Fibroblast of lung (primary cell): ENCODE measurements around the gene PRAMEF12. TPM values are rescaled to one million over a fixed set of nuclear protein-coding genes. Genes with fewer than 3 reads are reported as not detected.

Source experiments
- DNase-seq, 2 donors: peaks; one replicate each; pipeline versions ENCODE4 v3.0.0 to v3.0.0-alpha.2; 2010; ENCODE audit warnings: low read depth in 2 of 2
- H2AFZ ChIP-seq: 2 replicates; pipeline ENCODE4 v1.5.1; 2012; ENCODE audit warnings: low read length, control low read depth, inconsistent platforms
- H3K27ac ChIP-seq: 2 replicates; pipeline ENCODE4 v1.5.1; 2011; ENCODE audit warnings: low read length, control low read depth; ENCODE audit not compliant: insufficient read depth
- H3K27me3 ChIP-seq: 2 replicates; pipeline ENCODE4 v1.5.1; 2011; ENCODE audit warnings: mild to moderate bottlenecking, low read length; ENCODE audit not compliant: control insufficient read depth, insufficient read depth
- H3K36me3 ChIP-seq: 2 replicates; pipeline ENCODE4 v1.5.1; 2011; ENCODE audit warnings: low read length; ENCODE audit not compliant: control insufficient read depth, insufficient read depth
- H3K4me1 ChIP-seq: 2 replicates; pipeline ENCODE4 v1.5.1; 2011; ENCODE audit warnings: low read length; ENCODE audit not compliant: control insufficient read depth, insufficient read depth; ENCODE audit errors: extremely low read depth
- H3K4me2 ChIP-seq: 2 replicates; pipeline ENCODE4 v1.5.1; 2011; ENCODE audit warnings: low read length, control low read depth; ENCODE audit not compliant: insufficient read depth; ENCODE audit errors: extremely low read depth
- H3K4me3 ChIP-seq, 4 experiments: fragments of 200-600 bp in 1 of 4; sonication (generic) in 1 of 4; replicated peaks in 1 of 4; 2 replicates each; pipeline ENCODE4 v1.5.1; 2011 to 2016; ENCODE audit warnings: low read length in 4 of 4, low read depth in 3 of 4, mild to moderate bottlenecking in 3 of 4, control low read depth in 2 of 4, inconsistent platforms in 1 of 4, mixed read lengths in 1 of 4; ENCODE audit not compliant: insufficient read depth in 1 of 4; ENCODE audit errors: control extremely low read depth in 1 of 4
- H3K79me2 ChIP-seq: 2 replicates; pipeline ENCODE4 v1.5.1; 2012; ENCODE audit warnings: mild to moderate bottlenecking, low read length, inconsistent platforms; ENCODE audit not compliant: control insufficient read depth, insufficient read depth
- H3K9ac ChIP-seq: 2 replicates; pipeline ENCODE4 v1.5.1; 2011; ENCODE audit warnings: mild to moderate bottlenecking, low read length, control low read depth; ENCODE audit not compliant: insufficient read depth
- H3K9me3 ChIP-seq: 2 replicates; pipeline ENCODE4 v1.5.1; 2012; ENCODE audit warnings: low read depth, low read length; ENCODE audit not compliant: control insufficient read depth, insufficient read depth
- H4K20me1 ChIP-seq: 2 replicates; pipeline ENCODE4 v1.5.1; 2011; ENCODE audit warnings: low read length; ENCODE audit not compliant: control insufficient read depth, insufficient read depth; ENCODE audit errors: extremely low read depth
- EZH2 ChIP-seq: IDR thresholded peaks from 2 replicates; pipeline ENCODE4 v1.5.1; 2012; ENCODE audit warnings: low read length, control low read depth, mild to moderate bottlenecking; ENCODE audit errors: missing control alignments
- polyA plus RNA-seq, 2 donors: library from polyadenylated mRNA; depleted of rRNA in 1 of 2; stranded (reverse) in 1 of 2; unstranded in 1 of 2; fragments of >200 nt; gene quantifications; 2 replicates each; pipeline ENCODE4 v1.2.1, GENCODE V29; 2011 to 2012; ENCODE audit warnings: missing spikeins in 1 of 2
- total RNA-seq: library from RNA; depleted of rRNA; stranded (reverse); fragments of >200 nt; gene quantifications from 2 replicates; pipeline ENCODE4 v1.2.1, GENCODE V29; 2014
- TF ChIP-seq, protein P1 (sequence below), 2 donors: IDR thresholded peaks in 1 of 2; conservative IDR thresholded peaks in 1 of 2; 1 replicate in 1 of 2; 2 replicates in 1 of 2; pipeline ENCODE4 v1.5.1; 2011 to 2012; ENCODE audit warnings: low read length in 2 of 2, control low read depth in 1 of 2, inconsistent platforms in 1 of 2, low read depth in 1 of 2, mild to moderate bottlenecking in 1 of 2

Gene PRAMEF12
- total and polyA plus RNA-seq, 2 donors (not counting 1 experiment from before 2014, with no cell fraction given), result not detected

DNA sequence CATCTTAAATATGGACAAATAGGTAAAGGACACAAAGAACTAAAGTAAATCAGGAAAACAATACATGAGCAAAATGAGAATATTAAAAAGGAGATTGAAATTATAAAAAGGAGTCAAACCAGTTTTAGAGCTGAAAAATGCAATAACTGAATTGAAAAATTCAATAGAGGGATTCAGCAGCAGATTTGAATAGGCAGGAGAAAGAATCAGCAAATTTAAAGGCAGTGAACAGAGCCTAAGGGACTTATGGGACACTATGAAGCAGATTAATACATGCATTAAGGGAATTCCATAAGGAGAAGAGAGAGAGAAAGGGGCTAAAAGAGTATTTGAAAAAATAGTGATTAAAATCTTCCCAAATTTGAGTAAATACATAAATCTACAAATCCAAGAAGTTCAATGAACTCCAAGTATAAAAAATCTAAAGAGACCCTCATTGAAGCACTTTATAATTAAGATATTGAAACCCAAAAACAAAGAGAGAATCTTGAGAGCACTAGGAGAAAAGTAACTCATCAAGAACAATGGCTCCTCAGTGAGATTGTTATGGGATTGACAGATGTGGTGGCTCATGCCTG, 24.7 kb upstream of the PRAMEF12 start:
- H2AFZ ChIP-seq, result no peak overlapping the region
- H3K36me3 ChIP-seq, result no peaks in the 10 kb centered on the region
- no peak overlapping the region for H3K4me3 ChIP-seq
- no peaks in the 10 kb centered on the region for H3K79me2 ChIP-seq
- no peak for DNase-seq
- no peaks in the 10 kb centered on the region for H4K20me1 ChIP-seq
- no peaks in the 10 kb centered on the region for H3K9me3 ChIP-seq
- H3K27ac ChIP-seq, result no peak overlapping the region
- H3K4me1 ChIP-seq, result no peaks in the 10 kb centered on the region
- no peaks in the 10 kb centered on the region for H3K27me3 ChIP-seq
- H3K9ac ChIP-seq, result no peak overlapping the region
- TF ChIP-seq, protein P1, sequence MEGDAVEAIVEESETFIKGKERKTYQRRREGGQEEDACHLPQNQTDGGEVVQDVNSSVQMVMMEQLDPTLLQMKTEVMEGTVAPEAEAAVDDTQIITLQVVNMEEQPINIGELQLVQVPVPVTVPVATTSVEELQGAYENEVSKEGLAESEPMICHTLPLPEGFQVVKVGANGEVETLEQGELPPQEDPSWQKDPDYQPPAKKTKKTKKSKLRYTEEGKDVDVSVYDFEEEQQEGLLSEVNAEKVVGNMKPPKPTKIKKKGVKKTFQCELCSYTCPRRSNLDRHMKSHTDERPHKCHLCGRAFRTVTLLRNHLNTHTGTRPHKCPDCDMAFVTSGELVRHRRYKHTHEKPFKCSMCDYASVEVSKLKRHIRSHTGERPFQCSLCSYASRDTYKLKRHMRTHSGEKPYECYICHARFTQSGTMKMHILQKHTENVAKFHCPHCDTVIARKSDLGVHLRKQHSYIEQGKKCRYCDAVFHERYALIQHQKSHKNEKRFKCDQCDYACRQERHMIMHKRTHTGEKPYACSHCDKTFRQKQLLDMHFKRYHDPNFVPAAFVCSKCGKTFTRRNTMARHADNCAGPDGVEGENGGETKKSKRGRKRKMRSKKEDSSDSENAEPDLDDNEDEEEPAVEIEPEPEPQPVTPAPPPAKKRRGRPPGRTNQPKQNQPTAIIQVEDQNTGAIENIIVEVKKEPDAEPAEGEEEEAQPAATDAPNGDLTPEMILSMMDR (conservative IDR thresholded peaks at IDR 0.05 in 1 of 2, IDR thresholded peaks at IDR 0.05 in 1 of 2; ENCODE audit: low read depth in 1 of 2, low read length in 2 of 2), result no peak
- no peak for TF ChIP-seq EZH2
- H3K4me2 ChIP-seq, result no peak overlapping the region

DNA sequence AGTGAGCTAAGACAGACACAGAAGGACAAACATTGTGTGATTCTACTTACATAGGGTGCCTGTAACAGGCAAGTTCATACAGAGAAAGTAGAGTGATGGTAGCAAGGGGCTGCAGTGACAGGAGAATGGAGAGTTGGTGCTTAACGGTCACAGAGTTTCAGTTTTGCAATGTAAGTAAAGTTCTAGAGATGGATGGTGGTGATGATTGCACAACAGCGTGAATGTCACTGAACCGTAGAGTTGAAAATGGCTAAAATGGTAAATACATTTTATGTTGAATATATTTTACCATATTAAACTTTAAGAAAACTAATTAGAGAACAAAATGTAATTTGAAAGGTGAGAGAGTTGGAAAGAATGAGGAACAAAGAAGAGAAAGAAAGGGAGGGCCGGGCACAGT, 18.8 kb upstream of the PRAMEF12 start:
- Histone ChIP-seq H3K4me1 (no peaks in the 10 kb centered on the region), H3K9me3 (no peaks in the 10 kb centered on the region), H4K20me1 (no peaks in the 10 kb centered on the region), H3K4me3 (no peak overlapping the region), H3K27ac (no peak overlapping the region), H3K27me3 (no peaks in the 10 kb centered on the region), H3K79me2 (no peaks in the 10 kb centered on the region), H3K36me3 (no peaks in the 10 kb centered on the region), H3K9ac (no peak overlapping the region), H2AFZ (no peak overlapping the region), H3K4me2 (no peak overlapping the region)
- no peak for TF ChIP-seq EZH2
- TF ChIP-seq, protein P1 (conservative IDR thresholded peaks at IDR 0.05 in 1 of 2, IDR thresholded peaks at IDR 0.05 in 1 of 2; ENCODE audit: low read depth in 1 of 2, low read length in 2 of 2), result no peak
- DNase-seq, result no peak

DNA sequence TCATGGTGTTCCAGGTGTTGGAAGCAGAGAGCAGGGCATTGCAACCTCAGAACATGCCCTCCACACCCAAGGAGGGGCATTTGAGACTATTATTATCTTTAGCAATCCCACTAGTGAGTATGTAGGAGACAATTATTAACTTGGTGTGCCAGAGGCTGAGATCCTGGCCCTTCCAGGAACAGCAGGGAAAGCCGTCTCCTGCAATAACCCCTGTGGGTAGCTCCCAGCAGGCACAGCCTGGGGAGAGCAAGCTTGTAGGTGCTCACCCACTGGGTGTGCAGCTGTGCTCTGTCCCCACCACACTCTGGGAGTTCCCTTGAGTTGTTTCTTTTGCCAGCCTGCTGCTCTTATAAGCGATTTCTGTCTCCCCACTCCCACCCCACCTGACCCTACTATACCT, 17.3 kb upstream of the PRAMEF12 start:
- DNase-seq, result no peak
- Histone ChIP-seq H3K36me3 (no peaks in the 10 kb centered on the region), H3K4me2 (no peak overlapping the region), H3K4me3 (no peak overlapping the region), H3K4me1 (no peaks in the 10 kb centered on the region), H4K20me1 (no peaks in the 10 kb centered on the region), H3K9me3 (no peaks in the 10 kb centered on the region), H3K27ac (no peak overlapping the region), H3K9ac (no peak overlapping the region), H2AFZ (no peak overlapping the region), H3K79me2 (no peaks in the 10 kb centered on the region), H3K27me3 (no peaks in the 10 kb centered on the region)
- TF ChIP-seq EZH2, result no peak
- TF ChIP-seq, protein P1 (conservative IDR thresholded peaks at IDR 0.05 in 1 of 2, IDR thresholded peaks at IDR 0.05 in 1 of 2; ENCODE audit: low read depth in 1 of 2, low read length in 2 of 2), result no peak
